Activated CD4-positive, alpha-beta T cell treated with anti-CD3 and anti-CD28 coated beads, Interleukin-2, amount 50 U/mL, for 16 hours (primary cell): Measurements from ENCODE around the gene PCDH15.
"Not testable (repeated sequence)": the region's sequence is repeated elsewhere in the genome, so short reads cannot be mapped to it uniquely, and the experiment has no call there.

ENCODE experiments used
- DNase-seq: peaks from one replicate; pipeline ENCODE4 v3.0.0-alpha.2; 2020

PCDH15 gene

GRCh38 chr10:54531296-54531695 is 269.7 kb downstream of the PCDH15 start:
- DNase-seq: no peak

GRCh38 chr10:54530299-54530698 is 270.7 kb downstream of the PCDH15 start:
- DNase-seq: no peak

- DNase-seq: no peak
These were observed 275.2 kb downstream of the PCDH15 start for GRCh38 chr10:54525816-54526215.

- not testable (repeated sequence) for DNase-seq
These were observed 285.8 kb downstream of the PCDH15 start for GRCh38 chr10:54515244-54515643.

- no peak for DNase-seq
These were observed 297.2 kb downstream of the PCDH15 start for GRCh38 chr10:54503863-54504262.

- DNase-seq: no peak
These were observed 299.1 kb downstream of the PCDH15 start for GRCh38 chr10:54501929-54502328.

GRCh38 chr10:54496852-54497251 is 304.2 kb downstream of the PCDH15 start:
- no peak for DNase-seq

- DNase-seq: no peak
These were observed 313.3 kb downstream of the PCDH15 start for GRCh38 chr10:54487743-54488142.

GRCh38 chr10:54485971-54486370 is 315.1 kb downstream of the PCDH15 start:
- no peak for DNase-seq

- no peak for DNase-seq
These were observed 316.8 kb downstream of the PCDH15 start for GRCh38 chr10:54484186-54484585.

- no peak for DNase-seq
These were observed 322.4 kb downstream of the PCDH15 start for GRCh38 chr10:54478601-54479000.

GRCh38 chr10:54477738-54478137 is 323.3 kb downstream of the PCDH15 start:
- DNase-seq: no peak

- DNase-seq: no peak
These were observed 330.8 kb downstream of the PCDH15 start for GRCh38 chr10:54470324-54470631.

GRCh38 chr10:54469587-54470323 is 331.3 kb downstream of the PCDH15 start:
- no peak for DNase-seq

GRCh38 chr10:54454271-54454670 is 346.8 kb downstream of the PCDH15 start:
- DNase-seq: no peak

GRCh38 chr10:54449056-54449455 is 352.0 kb downstream of the PCDH15 start:
- no peak for DNase-seq

GRCh38 chr10:54444170-54444569 is 356.9 kb downstream of the PCDH15 start:
- no peak for DNase-seq

GRCh38 chr10:54441275-54441674 is 359.8 kb downstream of the PCDH15 start:
- no peak for DNase-seq

- no peak for DNase-seq
These were observed 366.2 kb downstream of the PCDH15 start for GRCh38 chr10:54434782-54435181.

GRCh38 chr10:54415483-54415882 is 385.5 kb downstream of the PCDH15 start:
- DNase-seq: no peak

- DNase-seq: no peak
These were observed 398.5 kb downstream of the PCDH15 start for GRCh38 chr10:54402576-54402975.

GRCh38 chr10:54396031-54396430 is 405.0 kb downstream of the PCDH15 start:
- no peak for DNase-seq

- DNase-seq: not testable (repeated sequence)
These were observed 406.4 kb downstream of the PCDH15 start for GRCh38 chr10:54394598-54394997.

- DNase-seq: no peak
These were observed 428.9 kb downstream of the PCDH15 start for GRCh38 chr10:54372179-54372578.

- no peak for DNase-seq
These were observed 432.0 kb downstream of the PCDH15 start for GRCh38 chr10:54368984-54369383.
